RCC 7860 (cell line): ENCODE results near the gene ZBTB16.
"Not testable (repeated sequence)": the region's sequence is repeated elsewhere in the genome, so short reads cannot be mapped to it uniquely, and the experiment has no call there.

ENCODE experiments used
- DNase-seq: peaks from one replicate; pipeline ENCODE4 v3.0.0-alpha.2; 2015; ENCODE audit warnings: low spot score
- FAIRE-seq: peaks from 2 replicates; lab custom pipeline; 2012; peaks lifted over from hg19 to GRCh38; lab: Jason Lieb, UNC

Gene ZBTB16

DNA sequence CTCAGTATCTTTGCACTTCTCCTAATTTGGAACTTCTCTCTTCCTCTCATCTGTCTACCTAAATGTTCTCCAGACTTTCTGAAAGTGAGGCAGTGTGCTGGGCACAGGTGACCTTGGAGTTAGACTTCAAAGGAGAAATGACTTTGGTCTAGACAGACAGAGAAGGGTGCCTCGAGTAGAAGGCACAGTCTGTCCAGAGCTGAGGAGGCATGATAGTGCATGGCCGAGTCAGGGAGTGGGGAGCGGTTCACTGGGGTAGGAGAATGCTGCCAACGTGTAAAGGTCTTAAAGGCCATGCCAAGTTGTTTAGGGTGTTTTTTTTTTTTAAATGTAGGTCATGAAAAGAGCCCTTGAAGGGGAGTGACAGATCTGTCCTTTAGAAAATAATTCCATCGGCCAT, 17.3 kb upstream of the ZBTB16 start:
- no peak for FAIRE-seq
- no peak for DNase-seq

DNA sequence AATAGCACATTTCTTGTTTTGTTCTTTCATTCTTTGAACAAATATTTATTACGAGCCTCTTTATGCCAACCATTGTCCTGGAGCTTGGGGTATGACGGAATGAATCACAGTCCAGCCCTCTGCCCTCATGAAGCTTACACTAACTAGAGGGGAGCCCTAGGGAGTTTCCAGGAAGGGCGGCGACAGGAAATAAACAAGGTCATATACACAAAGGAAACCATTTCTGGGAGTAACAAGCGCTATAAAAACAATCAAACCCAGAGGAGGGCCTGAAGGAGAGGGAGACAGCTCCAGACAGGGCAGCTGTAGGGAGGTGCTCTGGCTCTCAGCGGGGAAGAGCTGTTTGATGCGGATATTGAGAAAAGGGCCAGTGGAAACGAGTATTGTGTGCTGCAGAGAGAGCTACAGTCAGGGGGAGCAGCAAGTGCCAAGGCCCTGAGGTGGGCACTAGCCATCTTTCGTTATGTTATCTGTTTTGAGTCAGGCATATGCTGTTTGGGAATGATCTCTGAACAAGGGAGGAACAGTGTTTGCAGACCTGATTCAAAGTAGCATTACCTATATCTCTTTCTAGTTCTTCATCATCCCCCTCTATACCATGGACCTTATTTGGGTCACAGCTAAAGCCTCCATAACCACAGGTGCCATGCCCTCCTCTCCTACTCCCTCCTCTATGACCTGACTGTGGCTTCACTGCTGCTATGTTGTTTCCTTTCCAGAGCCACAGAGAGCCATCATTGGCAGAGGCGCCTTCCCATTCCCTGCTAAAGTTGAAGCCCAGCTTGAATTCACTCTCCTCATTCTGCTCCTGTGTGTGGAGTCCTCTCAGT, 15.3 kb upstream of the ZBTB16 start:
- DNase-seq = no peak
- no peak for FAIRE-seq

DNA sequence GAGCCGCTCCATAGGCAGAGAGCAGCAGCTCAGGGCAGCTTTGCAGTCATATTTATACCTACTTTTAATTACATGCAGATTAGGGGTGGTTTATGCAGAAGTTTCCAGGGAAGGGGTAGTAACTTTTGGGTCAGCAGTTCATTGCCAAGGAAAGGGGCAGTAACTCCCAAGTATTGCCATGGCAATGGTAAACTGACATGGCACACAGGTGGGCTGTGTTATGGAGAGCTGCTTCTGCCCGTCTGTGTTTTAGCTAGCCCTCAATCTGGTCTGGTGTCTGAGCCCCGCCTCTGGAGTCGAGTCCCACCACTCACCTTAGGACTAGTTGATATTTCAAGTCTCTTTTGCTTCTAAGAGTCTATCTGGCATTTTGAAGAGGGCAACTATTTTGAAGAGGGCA, 12.2 kb upstream of the ZBTB16 start:
- DNase-seq (no peak), FAIRE-seq (no peak)

DNA sequence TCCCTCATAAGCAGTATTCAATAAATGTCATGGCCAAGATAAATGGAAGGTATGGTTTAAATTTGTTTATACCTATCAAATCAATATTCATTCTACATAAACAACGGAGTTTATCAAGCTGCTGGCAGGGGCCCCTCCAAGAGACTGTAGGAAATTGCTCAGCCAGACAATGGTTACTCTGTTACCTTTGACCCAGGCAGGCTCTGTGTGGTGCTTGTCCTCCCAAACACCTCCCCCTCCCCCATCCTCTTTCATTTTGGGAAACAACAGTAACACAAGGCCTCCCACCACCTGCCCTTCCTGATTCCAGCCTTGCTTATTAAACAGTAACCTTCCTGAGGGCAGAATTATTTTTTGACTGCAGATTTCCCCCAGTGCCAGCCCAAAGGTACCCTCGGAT, 10.5 kb upstream of the ZBTB16 start:
- DNase-seq (no peak), FAIRE-seq (no peak)

DNA sequence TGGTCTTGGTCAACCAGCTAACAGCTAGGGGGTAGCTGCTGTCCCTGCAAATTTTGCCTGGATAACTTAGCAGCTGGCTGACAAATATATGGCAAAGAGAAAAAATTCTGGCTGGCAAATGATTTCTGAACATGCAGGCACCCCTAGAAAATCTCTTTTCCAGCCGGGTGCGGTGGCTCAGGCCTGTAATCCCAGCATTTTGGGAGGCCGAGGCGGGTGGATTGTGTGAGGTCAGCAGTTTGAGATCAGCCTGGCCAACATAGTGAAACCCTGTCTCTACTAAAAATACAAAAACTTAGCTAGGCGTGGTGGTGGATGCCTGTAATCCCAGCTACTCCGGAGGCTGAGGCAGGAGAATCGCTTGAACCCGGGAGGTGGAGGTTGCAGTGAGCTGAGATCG, 9.7 kb upstream of the ZBTB16 start:
- DNase-seq = not testable (repeated sequence)

DNA sequence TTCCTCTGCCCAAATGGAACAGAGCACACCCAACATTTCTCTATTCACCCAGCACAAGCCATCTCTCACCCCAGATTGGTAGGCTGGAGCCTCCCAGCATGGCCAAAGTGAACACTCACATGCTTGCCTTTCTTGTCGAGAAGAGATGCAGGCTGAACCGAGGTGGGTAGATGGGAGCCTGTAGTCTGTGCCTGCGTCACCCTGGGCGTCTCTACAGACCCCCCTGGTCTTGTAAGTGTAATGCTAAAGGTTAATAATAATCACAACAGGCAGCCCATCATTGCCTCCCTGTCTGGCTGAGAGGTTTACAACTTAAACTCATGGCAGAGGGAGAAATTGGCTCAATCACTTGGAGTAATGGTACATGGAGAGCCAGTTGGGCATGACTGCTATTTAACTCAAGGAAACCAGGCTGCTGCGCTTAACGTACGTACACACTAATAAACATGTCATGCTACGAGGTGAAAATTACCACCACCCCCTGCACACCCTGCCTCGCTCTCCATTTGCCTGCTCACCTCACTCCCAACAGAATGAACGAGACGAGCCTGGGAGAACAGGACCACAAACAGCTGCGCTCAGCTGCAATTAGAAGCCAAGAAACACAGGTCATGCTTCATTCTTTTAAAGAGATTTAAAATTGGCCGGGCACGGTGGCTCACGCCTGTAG, 9.1 kb upstream of the ZBTB16 start:
- FAIRE-seq = no peak

More for the DNA sequence above, 9.7 kb upstream of the ZBTB16 start:
- not testable (repeated sequence) for FAIRE-seq

DNA sequence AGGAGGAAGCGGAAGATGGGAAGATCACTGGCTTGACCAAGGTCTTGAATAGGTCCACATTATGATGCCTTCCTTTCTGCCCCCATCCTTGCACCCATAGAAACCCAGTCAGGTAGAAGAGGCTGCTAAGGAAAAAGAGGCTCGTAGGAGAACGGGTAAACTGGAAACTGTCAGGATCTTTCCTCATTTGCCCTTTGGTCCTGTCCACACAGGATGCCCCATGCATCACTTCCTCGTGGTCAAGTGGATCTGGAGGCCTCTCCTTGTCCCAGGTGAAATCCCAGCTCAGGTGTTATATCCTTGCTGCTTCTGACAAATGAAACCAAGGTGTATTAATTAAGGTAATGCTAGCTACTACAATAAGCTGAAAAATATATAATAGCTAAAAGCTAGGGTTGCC, 8.0 kb upstream of the ZBTB16 start:
- FAIRE-seq = no peak
- no peak for DNase-seq

More for the DNA sequence above, 9.1 kb upstream of the ZBTB16 start:
- no peak for DNase-seq

DNA sequence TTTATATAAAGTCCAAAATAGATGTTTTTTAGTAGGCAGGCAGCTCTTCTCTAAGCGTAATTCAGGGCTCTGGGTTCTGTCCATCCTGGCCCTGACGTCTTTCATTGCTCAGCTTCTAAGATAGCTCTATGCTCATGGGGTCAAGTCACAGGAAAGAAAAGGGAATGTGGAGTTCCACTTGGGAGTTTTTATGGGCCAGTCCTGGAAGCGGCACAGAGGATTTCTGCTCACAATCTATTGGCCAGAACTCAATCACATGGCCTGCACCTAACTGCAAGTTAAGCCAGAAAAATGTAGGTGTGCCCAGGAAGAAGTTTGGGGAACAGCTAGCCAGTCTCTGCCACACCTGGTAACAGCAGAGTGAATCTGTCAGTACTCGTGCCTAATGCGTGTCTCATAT, 7.4 kb upstream of the ZBTB16 start:
- FAIRE-seq (no peak), DNase-seq (no peak)

DNA sequence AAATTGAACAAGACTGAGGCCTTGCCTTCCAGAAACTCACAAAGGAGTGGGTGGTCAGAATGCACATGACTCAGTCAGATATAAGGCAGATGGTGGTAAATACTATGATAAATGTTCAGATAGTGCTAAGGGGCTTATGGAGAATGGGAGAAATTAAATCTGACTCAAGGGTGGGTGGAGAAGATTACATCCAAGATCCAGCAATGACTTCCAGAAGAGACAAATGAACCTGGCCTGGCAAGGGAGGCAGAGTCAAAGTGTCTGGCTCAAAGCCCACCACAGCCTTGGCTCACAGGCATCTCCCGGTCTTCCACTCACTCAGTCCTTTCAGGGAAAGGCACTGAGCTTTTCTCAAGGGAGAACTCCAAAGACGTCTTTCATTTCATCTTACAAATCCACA, 6.1 kb upstream of the ZBTB16 start:
- no peak for FAIRE-seq

DNA sequence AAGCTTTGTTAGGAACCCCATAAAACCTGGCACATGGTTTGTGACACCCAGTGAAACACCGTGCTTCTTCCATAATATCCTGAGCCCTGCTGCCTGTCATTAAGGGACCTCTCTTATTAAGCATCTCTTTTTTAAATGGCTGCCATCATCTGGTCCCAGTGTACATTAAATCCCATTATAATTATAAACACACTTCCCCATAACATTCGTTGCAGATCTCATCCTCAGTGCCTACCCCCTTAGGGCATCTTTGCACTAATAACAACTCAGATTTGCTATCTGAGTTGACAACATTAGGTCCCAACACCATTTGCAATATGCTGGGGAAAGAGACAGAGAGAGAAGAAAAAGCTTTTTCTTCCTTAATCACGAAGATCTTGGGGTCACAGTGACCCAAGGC, 4.7 kb upstream of the ZBTB16 start:
- FAIRE-seq (no peak), DNase-seq (no peak)

More for the DNA sequence above, 6.1 kb upstream of the ZBTB16 start:
- DNase-seq = no peak

DNA sequence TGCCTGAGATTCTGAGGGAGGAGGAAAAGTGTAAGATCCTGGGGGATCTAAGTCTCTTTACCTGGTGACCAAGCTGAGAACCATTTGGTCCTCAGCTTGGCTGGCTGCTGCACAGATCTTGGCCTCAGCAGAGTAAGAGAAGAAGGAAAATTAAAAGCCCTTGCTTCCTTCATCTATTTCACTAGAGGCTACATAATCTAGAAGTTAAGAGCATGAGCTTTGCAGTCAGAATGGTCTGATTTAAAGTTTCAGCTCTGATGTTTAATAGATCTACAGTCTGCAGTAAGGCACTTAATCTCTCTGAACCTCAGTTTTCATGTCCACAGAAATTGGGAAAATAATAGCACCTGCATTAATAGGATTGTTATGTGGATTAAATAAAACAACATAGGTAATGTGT, 3.1 kb upstream of the ZBTB16 start:
- no peak for FAIRE-seq
- no peak for DNase-seq

DNA sequence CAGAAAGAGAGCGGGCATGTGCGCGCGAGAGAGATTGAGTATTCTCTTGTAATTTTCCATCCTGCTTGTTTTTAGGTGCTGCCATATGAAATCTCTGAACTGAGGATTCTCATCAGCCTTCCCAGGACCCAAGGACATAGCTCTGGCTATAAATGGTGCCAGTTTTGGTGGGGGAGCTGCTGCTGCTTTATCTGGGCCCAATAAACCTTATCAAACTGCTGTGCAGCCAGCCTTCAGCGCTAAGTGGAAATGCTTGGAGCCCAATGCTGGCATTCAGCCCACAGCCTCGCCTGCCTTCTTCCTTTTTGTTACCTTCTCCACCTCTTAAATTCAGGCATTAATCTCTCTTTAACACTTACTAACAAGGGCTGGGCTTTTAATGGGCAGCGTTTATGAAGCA, 2.4 kb upstream of the ZBTB16 start:
- DNase-seq = no peak
- no peak for FAIRE-seq

DNA sequence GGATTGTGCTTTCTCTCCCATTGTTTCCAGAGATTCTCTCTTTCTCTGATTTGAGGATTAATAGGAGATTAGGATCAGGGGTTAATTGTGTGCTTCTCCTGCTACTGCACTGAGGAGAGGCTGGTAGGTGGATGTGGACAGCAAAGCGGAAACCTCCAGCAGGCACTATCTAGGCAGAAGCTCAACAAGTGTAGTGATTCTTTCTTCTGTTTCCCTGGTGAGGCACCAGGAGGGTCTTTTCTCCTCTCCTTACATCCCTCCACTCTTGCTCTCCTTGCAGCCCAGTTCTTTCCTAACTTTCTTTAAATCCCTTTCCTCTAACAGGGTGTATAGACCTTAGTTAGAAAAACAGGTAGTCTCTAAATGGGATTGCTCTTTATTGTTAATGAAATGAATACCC, 1.9 kb upstream of the ZBTB16 start:
- FAIRE-seq = no peak
- no peak for DNase-seq

DNA sequence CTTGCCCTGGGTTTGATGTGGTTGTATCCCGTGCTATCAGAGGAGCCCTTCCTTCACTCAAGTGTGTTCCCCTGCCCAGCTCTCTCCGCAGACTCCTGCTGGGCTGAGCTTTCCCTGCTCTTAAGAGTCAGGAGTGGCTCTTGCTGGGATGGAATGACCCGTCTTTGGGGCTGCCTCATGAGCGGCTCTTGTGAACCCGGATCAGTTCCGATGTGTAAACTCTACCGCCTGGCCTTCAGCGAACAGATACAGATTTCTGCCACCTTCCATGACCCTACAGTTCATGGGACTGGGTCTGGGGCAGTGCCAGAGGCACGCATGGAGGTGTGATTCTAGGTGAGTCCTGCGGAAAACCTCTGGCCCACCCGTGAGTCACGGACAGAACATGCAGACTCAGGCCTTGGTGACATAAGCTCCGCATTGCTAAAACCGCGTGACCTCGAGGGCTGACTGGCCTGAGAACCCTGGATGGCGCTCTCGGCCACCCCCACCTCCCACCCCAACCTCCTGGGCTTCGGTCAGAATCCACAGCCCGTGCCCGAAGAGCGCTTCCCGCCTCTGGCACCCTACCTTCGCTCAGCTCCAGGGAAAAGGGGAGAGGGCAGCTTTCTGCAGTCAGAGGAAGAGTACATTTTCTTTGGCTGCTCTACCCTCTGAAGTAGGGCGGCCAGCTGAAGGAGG, 1.3 kb upstream of the ZBTB16 start:
- FAIRE-seq = no peak
- DNase-seq = no peak

DNA sequence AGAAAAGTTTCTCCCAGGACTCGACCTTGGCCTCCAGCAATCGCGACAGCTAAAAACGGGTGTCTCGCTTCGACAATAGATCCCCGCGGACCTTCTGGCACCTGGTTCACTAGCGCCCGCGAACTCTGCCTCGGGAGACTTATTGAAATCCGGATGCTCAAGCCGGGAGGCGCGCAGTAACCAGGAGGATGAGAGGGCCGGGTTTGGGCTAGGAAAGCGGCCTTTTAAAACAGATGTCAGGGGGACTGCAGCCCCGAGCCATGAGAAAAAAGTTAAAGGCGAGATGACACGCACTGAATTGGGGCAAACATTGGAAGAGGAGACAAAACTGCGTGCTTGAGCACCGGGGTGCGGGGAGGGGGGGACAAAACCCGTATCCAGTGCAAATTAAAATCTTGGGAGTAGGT, 637 bp upstream of the ZBTB16 start:
- DNase-seq (no peak), FAIRE-seq (no peak)

DNA sequence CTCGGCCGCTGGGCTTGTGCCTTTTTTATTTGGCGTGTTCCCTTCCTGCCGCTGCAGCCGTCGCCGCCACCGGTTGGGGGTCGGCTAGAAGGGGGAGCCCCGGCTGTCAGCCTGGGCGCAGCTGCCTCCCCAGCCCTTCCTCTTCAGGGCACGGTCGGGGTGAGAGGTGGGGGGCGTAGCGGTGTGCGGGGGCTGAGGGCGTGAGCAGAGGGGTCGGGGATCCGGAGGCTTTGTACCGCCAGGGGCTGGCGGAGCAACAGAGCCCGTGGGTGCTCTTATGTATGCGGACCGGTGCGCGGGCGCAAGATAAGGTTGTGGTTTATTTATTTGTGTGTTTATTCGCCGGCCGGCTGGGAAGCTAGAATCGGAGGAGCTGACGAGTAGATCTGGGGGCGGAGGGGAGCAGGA, 477 bp downstream of the ZBTB16 start:
- FAIRE-seq (no peak), DNase-seq (no peak)

DNA sequence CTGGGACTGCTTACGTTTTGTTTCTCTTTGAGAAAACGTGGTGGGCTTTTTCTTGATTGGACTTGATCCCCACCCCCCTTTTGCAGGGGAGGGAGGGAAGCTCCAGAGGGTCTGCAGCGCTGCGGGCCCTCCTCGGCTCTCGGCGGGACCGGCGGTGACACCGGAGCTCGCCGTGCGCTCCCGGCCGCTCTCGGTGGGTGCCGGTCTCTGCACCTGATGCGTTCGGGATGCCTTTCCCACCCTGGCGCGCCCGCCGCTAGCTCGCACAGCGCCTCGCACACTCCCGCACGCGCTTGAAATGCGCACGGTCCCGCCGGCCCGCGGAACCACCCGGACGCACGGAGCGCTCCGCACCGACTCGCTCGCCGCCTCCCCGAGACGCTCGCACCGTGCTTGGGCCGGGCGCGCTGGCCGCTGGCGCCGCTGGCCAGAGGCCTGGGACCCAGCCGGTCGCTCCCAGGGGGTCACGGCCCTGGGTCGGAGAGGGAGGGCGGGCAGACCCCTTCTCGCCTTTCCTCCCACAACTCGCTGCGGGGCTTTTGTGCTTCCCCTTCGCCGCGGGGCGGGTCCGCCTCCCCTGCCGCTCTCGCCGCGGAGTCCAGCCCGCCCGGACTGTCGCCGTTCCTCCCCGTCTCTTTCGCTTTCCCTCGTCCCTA, 1.0 kb downstream of the ZBTB16 start:
- DNase-seq = no peak
- FAIRE-seq = no peak

DNA sequence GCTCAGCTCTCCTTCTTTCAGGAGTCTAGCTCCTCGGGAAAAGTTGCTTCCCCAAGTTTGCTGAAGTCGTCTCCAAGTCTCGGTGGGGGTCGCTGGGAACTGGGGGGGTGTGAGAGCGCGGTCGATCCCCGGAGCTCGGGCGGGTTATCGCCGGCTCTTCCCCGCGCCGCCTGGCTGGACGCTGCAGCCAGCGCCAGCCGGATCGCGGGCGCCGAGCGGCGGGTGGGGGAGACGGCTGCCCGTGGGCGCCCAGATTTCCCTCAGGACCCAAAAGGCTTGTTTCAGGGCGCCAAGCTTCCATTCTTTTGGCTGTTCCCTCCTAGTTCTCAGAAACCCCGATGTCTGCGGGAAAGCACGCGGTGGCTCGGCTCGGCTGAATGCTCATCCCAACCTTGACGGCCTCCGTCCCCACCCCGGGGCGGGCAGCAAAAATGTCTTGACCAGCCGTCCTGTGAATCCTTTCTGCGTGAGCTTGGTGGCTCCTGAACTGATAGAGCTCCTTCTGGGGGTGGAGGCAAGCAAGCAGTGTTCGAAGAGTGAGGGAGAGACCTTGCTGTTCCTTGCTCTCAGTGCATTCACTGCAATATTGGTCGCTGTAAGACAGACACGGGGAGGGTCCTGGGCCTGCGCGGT, 1.7 kb downstream of the ZBTB16 start:
- DNase-seq = no peak
- no peak for FAIRE-seq

DNA sequence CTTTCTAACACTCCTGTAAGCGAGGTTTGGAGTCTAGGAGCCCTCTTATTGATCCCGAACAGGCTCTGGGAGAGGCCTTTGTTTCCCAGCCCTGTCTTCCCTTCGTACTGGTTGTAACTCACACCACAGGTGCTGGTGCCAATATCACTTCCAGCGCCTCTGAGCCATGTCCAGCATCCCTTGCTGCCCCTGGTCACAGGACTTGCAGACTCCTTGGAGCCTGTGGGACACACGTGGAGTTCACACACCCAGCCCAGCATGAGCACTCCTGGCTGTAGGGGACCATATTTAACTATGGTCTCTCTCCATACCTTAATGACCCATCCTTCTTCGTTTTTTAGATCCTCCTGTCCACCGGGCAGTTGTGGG, 2.2 kb downstream of the ZBTB16 start:
- FAIRE-seq = no peak
- no peak for DNase-seq

DNA sequence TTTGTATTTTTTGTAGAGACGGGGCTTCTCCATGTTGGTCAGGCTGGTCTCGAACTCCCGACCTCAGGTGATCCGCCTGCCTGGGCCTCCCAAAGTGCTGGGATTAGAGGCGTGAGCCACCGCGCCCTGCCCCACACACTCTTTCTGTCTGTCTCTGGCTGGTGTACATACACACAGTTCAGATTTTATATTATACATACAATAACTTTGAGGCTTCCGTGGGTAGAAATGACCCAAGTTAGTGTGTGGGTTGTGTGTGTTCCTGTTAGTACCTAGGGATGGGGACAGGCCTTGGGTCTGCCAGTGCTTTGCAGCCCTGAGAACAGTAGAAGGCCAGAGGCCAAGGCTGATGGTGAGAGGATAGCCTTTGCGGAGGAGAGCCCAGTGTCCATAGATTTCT, 2.8 kb downstream of the ZBTB16 start:
- DNase-seq (no peak), FAIRE-seq (no peak)
